K562 (cell line): ENCODE measurements around the gene ELP1. TPM values are rescaled to one million over a fixed set of nuclear protein-coding genes. Genes with fewer than 3 reads are reported as not detected.

Source experiments
- ATAC-seq: fragments of 200-7000 bp; cut with Tn5 transposase; 3 replicates; pipeline ENCODE4 v1.9.1; 2020; ENCODE audit warnings: moderate library complexity
- BruUV-seq: library from RNA; stranded (reverse); fragments of 400-500 nt; replicated peaks from 2 replicates; lab custom pipeline; 2021; lab: Mats Ljungman, UMichigan
- CTCF ChIA-PET: fragments of 300-600 bp; formaldehyde crosslinking; extraction: SDS; loops from one replicate; lab custom pipeline; 2021; ENCODE audit warnings: low intra/inter-chr PET ratio; lab: Yijun Ruan, JAX
- POLR2A ChIA-PET: fragments of 300-600, 350-650 bp; sonication (Branson Sonifier 250); formaldehyde crosslinking; extraction: SDS; loops from one replicate; lab custom pipeline; 2021; ENCODE audit warnings: antibody characterized with exemption, inconsistent platforms; lab: Yijun Ruan, JAX
- DNase-seq, 4 experiments: peaks; one replicate each; pipeline versions ENCODE4 v3.0.0 to v3.0.0-alpha.2; 2011 to 2018; ENCODE audit warnings: low spot score in 3 of 4, mixed read lengths in 3 of 4; ENCODE audit errors: extremely low read depth in 1 of 4
- FAIRE-seq: peaks from 2 replicates; lab custom pipeline; 2011; peaks lifted over from hg19 to GRCh38; lab: Jason Lieb, UNC
- H2AFZ ChIP-seq: 2 replicates; pipeline ENCODE4 v1.6.0; 2011; ENCODE audit warnings: low read depth, low read length, control low read depth, inconsistent platforms
- H3K27ac ChIP-seq: fragments of 200-600 bp; 3 replicates; pipeline ENCODE4 v1.8.0; 2011; ENCODE audit warnings: low read depth, mild to moderate bottlenecking, control low read depth, inconsistent platforms, low read length, moderate library complexity, mixed read lengths; ENCODE audit errors: extremely low read depth
- H3K27me3 ChIP-seq, 2 experiments: fragments of 300-600 bp in 1 of 2; 2 replicates in 1 of 2; 3 replicates in 1 of 2; pipeline versions ENCODE4 v1.6.0 to v1.8.0; 2011; ENCODE audit warnings: inconsistent platforms in 2 of 2, low read length in 2 of 2, mild to moderate bottlenecking in 1 of 2, mixed read lengths in 1 of 2, moderate library complexity in 1 of 2; ENCODE audit not compliant: control insufficient read depth in 2 of 2, insufficient read depth in 2 of 2
- H3K36me3 ChIP-seq: fragments of 300-600 bp; 3 replicates; pipeline ENCODE4 v1.8.0; 2011; ENCODE audit warnings: mild to moderate bottlenecking, low read length, inconsistent platforms; ENCODE audit not compliant: control insufficient read depth, insufficient read depth
- H3K4me1 ChIP-seq, 2 experiments: fragments of 200-600 bp in 1 of 2; replicated peaks in 1 of 2; 2 replicates in 1 of 2; 3 replicates in 1 of 2; pipeline versions ENCODE4 v1.5.1 to v1.8.0; 2011; ENCODE audit warnings: inconsistent platforms in 2 of 2, low read length in 2 of 2, mild to moderate bottlenecking in 1 of 2, mixed read lengths in 1 of 2, moderate library complexity in 1 of 2; ENCODE audit not compliant: control insufficient read depth in 2 of 2, insufficient read depth in 2 of 2
- H3K4me2 ChIP-seq: 2 replicates; pipeline ENCODE4 v1.6.1; 2011; ENCODE audit warnings: low read length, control low read depth, inconsistent platforms, mixed read lengths; ENCODE audit not compliant: insufficient read depth
- H3K4me3 ChIP-seq: fragments of 200-600 bp; sonication (generic), shearing (Covaris generic); 2 replicates; pipeline ENCODE4 v1.5.1; 2016; ENCODE audit warnings: control low read depth, inconsistent platforms
- H3K79me2 ChIP-seq: fragments of 200-600 bp; 3 replicates; pipeline ENCODE4 v1.8.0; 2011; ENCODE audit warnings: low read length, inconsistent platforms; ENCODE audit not compliant: control insufficient read depth, insufficient read depth
- H3K9ac ChIP-seq, 2 experiments: 2 replicates each; pipeline versions ENCODE4 v1.6.0 to v1.6.1; 2011; ENCODE audit warnings: low read depth in 2 of 2, low read length in 2 of 2, control low read depth in 1 of 2, inconsistent platforms in 1 of 2, mild to moderate bottlenecking in 1 of 2, mixed read lengths in 1 of 2; ENCODE audit not compliant: insufficient read depth in 1 of 2
- H3K9me1 ChIP-seq: one replicate; pipeline ENCODE4 v1.6.0; 2011; ENCODE audit warnings: inconsistent platforms, mild to moderate bottlenecking, low read length, moderate library complexity; ENCODE audit not compliant: control insufficient read depth, insufficient read depth
- H3K9me3 ChIP-seq: replicated peaks from 2 replicates; pipeline ENCODE4 v1.5.1; 2011; ENCODE audit warnings: low read depth, low read length, inconsistent platforms; ENCODE audit not compliant: control insufficient read depth, insufficient read depth
- H4K20me1 ChIP-seq: replicated peaks from 2 replicates; pipeline ENCODE4 v1.6.1; 2011; ENCODE audit warnings: low read length, inconsistent platforms, mixed read lengths; ENCODE audit not compliant: control insufficient read depth, insufficient read depth
- CBX5 ChIP-seq: IDR thresholded peaks from 2 replicates; pipeline ENCODE4 v1.6.1; 2014; ENCODE audit warnings: low read depth, borderline replicate concordance
- NR2C1 ChIP-seq, 2 experiments: fragments of 450-650 bp; IDR thresholded peaks; 2 replicates each; pipeline ENCODE4 v1.6.1; 2017; ENCODE audit warnings: mild to moderate bottlenecking in 2 of 2, antibody characterized with exemption in 1 of 2, inconsistent platforms in 1 of 2, missing compliant biosample characterization in 1 of 2, missing genetic modification characterization in 1 of 2
- SAFB ChIP-seq: fragments of 200-400 bp; formaldehyde crosslinking; IDR thresholded peaks from 2 replicates; pipeline ENCODE4 v1.6.1; 2017; ENCODE audit warnings: low read depth, low read length, borderline replicate concordance
- ZNF263 ChIP-seq: sonication (generic); formaldehyde crosslinking; IDR thresholded peaks from 2 replicates; pipeline ENCODE4 v1.8.0; 2022; ENCODE audit warnings: mild to moderate bottlenecking, missing genetic modification reagents, borderline replicate concordance
- WGBS: fragments of 100-300 bp; shearing (Covaris generic); methylation state at CpG from one replicate; pipeline ENCODE4 v1.1.6; 2016; ENCODE audit warnings: low coverage, mixed read lengths; ENCODE audit not compliant: insufficient coverage; ENCODE audit errors: missing lambda C conversion rate; 5-methylcytosine and 5-hydroxymethylcytosine counted together
- in situ Hi-C: fragments of 300-500 bp; cut with MboI; formaldehyde crosslinking; loops from 4 replicates; pipeline ENCODE4 v1.15.0; 2018; ENCODE audit warnings: inconsistent platforms, mixed read lengths
- intact Hi-C: fragments of 100-400 bp; cut with micrococcal nuclease; formaldehyde crosslinking; loops from 2 replicates; pipeline ENCODE4 v1.14.2; 2022
- polyA plus RNA-seq, 8 experiments: library from polyadenylated mRNA; depleted of rRNA in 4 of 8; stranded (reverse) in 5 of 8; unstranded in 3 of 8; fragments of >200 nt; fragmentation: Nextera tagmentation in 2 of 8; fragmentation: Illumina TruSeq in 1 of 8; extraction: Ambion mirVana in 2 of 8; extraction: Trizol in 1 of 8; gene quantifications; 2 replicates each; pipeline versions ENCODE4 v1.2.1 to v1.2.3, GENCODE V29; 2011 to 2014; ENCODE audit warnings: inconsistent platforms in 1 of 8, missing spikeins in 1 of 8
- total RNA-seq, 7 experiments: library from RNA; depleted of rRNA in 6 of 7; stranded (reverse); fragments of >200 nt in 6 of 7; fragmentation: Illumina TruSeq in 2 of 7; extraction: Trizol in 2 of 7; gene quantifications; 2 replicates each; pipeline versions ENCODE4 v1.2.1 to v1.2.3, GENCODE V29; 2011 to 2021; ENCODE audit warnings: low replicate concordance in 1 of 7
- TF ChIP-seq, protein P1 (sequence below): fragments of 250-450 bp; sonication (Bioruptor Pico); IDR thresholded peaks from 2 replicates; pipeline ENCODE4 v1.8.0; 2021; ENCODE audit warnings: moderate library complexity, mild to moderate bottlenecking, inconsistent platforms
- TF ChIP-seq, protein P2 (sequence below): fragments of 450-650 bp; formaldehyde crosslinking; IDR thresholded peaks from 2 replicates; pipeline ENCODE4 v1.4.0; 2020; ENCODE audit warnings: mild to moderate bottlenecking, moderate library complexity

Gene ELP1
- total and polyA plus RNA-seq, 9 of the 15 experiments (the other 6 are each of a cell fraction or from before 2014, with no cell fraction given) = 17.0 to 48.6 (median 39.7) TPM

DNA sequence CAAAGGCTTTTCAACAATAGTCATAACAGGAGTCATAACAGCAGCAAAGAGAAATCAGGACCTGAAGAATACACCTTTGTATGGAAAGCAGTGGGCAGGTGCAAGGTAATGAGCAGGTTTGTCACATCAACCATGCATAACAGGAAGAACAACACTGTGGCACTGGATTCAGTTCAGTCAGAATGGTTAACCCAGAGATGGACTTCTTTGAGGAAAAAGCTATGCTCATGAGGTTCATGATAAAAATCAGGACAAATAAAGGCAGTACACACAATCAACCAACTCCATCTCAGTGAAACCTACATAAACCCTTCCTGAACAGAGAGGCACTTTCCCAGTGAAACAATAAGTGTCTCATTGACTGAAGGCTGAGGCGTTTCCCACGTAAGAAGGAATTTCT is 27.2 kb upstream of the ELP1 start:
- H3K9me1 ChIP-seq = no peaks in the 10 kb centered on the region
- H3K79me2 ChIP-seq = no peaks in the 10 kb centered on the region
- H3K4me3 ChIP-seq = no peak overlapping the region
- H3K27me3 ChIP-seq = no peaks in the 10 kb centered on the region
- H3K9me3 ChIP-seq = no peaks in the 10 kb centered on the region
- H3K27ac ChIP-seq = no peak overlapping the region
- POLR2A ChIA-PET = no interaction called here
- TF ChIP-seq, protein P1, sequence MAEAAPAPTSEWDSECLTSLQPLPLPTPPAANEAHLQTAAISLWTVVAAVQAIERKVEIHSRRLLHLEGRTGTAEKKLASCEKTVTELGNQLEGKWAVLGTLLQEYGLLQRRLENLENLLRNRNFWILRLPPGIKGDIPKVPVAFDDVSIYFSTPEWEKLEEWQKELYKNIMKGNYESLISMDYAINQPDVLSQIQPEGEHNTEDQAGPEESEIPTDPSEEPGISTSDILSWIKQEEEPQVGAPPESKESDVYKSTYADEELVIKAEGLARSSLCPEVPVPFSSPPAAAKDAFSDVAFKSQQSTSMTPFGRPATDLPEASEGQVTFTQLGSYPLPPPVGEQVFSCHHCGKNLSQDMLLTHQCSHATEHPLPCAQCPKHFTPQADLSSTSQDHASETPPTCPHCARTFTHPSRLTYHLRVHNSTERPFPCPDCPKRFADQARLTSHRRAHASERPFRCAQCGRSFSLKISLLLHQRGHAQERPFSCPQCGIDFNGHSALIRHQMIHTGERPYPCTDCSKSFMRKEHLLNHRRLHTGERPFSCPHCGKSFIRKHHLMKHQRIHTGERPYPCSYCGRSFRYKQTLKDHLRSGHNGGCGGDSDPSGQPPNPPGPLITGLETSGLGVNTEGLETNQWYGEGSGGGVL = no peak
- TF ChIP-seq SAFB = no peak
- TF ChIP-seq NR2C1 (IDR thresholded peaks at IDR 0.05) = no peak
- TF ChIP-seq NR2C1 (tag; IDR thresholded peaks at IDR 0.05) = no peak
- no peak for TF ChIP-seq ZNF263 (CRISPR knock-in tag)
- TF ChIP-seq, protein P2, sequence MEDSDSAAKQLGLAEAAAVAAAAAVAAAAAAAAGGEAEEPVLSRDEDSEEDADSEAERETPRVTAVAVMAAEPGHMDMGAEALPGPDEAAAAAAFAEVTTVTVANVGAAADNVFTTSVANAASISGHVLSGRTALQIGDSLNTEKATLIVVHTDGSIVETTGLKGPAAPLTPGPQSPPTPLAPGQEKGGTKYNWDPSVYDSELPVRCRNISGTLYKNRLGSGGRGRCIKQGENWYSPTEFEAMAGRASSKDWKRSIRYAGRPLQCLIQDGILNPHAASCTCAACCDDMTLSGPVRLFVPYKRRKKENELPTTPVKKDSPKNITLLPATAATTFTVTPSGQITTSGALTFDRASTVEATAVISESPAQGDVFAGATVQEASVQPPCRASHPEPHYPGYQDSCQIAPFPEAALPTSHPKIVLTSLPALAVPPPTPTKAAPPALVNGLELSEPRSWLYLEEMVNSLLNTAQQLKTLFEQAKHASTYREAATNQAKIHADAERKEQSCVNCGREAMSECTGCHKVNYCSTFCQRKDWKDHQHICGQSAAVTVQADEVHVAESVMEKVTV (CRISPR knock-in tag) = no peak
- no peak for TF ChIP-seq CBX5
- FAIRE-seq (no peak), DNase-seq (no peak), ATAC-seq (no peak)
- H3K9ac ChIP-seq = no peak overlapping the region
- H3K4me2 ChIP-seq = no peak overlapping the region
- no peak overlapping the region for H2AFZ ChIP-seq
- no TSS peak for BruUV-seq
- no peaks in the 10 kb centered on the region for H4K20me1 ChIP-seq
- intact Hi-C loops = no loop called here
- in situ Hi-C loops = no loop called here
- peaks cover 0 to 14% of the 10 kb centered on the region in 2 experiments; a peak in 3 of 5 replicates for H3K4me1 ChIP-seq
- 92% methylated on average over 2 of the region's 2 CpGs for WGBS
- H3K36me3 ChIP-seq = peaks cover 24% of the 10 kb centered on the region
- CTCF ChIA-PET = no interaction called here
